ENCODE results near the gene LRRN3. TPM values are rescaled to one million over a fixed set of nuclear protein-coding genes. Genes with fewer than 3 reads are reported as not detected.
A peak's percentile ranks its signal among the peaks of the same experiment; 100 is the strongest.

The LRRN3 gene
- polyA plus RNA-seq, 2 of the 4 experiments (the other 2 are of a cell fraction): 0.05 to 0.06 TPM

DNA sequence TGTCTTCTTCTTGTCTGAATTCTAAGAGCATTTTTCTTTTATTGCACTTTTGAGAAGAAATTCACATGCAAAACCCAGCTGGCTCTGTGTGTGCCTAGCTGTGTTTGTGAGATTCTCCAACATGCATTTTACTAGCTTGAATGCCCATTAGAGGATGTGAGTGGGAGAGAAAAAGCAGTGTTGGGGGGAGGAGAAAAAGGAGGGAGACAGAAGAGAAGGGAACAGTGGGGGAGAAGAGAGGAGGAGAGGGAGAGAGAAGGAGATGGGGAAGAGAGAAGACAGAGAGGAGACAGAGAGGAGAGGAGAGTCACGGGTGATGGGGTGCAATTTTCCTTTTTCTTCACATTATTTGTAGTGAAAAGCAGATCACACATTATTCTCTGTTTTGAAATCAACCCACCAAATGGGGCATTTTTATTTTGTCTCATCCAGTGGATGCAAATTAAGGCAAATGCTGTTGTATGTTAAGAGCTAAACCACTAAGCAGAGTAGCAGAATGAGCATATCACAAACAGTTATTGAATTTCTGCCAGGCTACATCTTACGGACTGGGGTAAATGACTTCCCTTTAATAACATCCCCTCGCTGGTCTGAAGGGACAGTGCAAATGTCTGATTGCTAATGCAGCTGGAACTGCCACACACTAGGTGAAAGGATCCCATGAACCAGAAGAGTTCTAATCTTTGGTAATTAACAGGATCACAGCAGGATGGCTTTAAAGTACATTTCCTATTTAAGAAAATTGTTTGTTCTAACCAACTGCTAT, 849 bp downstream of the LRRN3 start:
- Histone ChIP-seq H3K27ac (no peak overlapping the region), H3K9me3 (no peaks in the 10 kb centered on the region), H3K4me1 (peaks cover 16% of the 10 kb centered on the region; the same call in 2 of the 3 replicates), H3K4me3 (no peak overlapping the region), H3K4me2 (no peak overlapping the region)
- TF ChIP-seq CEBPB (IDR thresholded peaks at IDR 0.05): no peak
- TF ChIP-seq, protein P1, sequence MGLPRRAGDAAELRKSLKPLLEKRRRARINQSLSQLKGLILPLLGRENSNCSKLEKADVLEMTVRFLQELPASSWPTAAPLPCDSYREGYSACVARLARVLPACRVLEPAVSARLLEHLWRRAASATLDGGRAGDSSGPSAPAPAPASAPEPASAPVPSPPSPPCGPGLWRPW (IDR thresholded peaks at IDR 0.05): no peak
- TF ChIP-seq MAZ (IDR thresholded peaks at IDR 0.05; ENCODE audit: borderline replicate concordance, low read depth, low read length): no peak
- no peak for TF ChIP-seq CHD4 (IDR thresholded peaks at IDR 0.05; ENCODE audit: borderline replicate concordance)
- TF ChIP-seq ESRRA (IDR thresholded peaks at IDR 0.05; ENCODE audit: borderline replicate concordance, low read length): no peak
- TF ChIP-seq NR3C1 (IDR thresholded peaks at IDR 0.05): no peak
- TF ChIP-seq POLR2A (IDR thresholded peaks at IDR 0.05; ENCODE audit: low read length): no peak
- FAIRE-seq (no peak), DNase-seq (ENCODE audit: low read depth in 1 of 2, low spot score in 1 of 2) (no peak), ATAC-seq (no peak)
- ChIA-PET CTCF (interaction anchor here (0.6 to 1.2 kb wide), 3 partner anchors 468 to 644 kb away, joined by 3 to 4 read pairs (median 3); no protein-coding TSS in a partner anchor), POLR2A (no interaction called here)
- 79% methylated on average over 3 of the region's 3 CpGs for WGBS (ENCODE audit: missing lambda C conversion rate)

DNA sequence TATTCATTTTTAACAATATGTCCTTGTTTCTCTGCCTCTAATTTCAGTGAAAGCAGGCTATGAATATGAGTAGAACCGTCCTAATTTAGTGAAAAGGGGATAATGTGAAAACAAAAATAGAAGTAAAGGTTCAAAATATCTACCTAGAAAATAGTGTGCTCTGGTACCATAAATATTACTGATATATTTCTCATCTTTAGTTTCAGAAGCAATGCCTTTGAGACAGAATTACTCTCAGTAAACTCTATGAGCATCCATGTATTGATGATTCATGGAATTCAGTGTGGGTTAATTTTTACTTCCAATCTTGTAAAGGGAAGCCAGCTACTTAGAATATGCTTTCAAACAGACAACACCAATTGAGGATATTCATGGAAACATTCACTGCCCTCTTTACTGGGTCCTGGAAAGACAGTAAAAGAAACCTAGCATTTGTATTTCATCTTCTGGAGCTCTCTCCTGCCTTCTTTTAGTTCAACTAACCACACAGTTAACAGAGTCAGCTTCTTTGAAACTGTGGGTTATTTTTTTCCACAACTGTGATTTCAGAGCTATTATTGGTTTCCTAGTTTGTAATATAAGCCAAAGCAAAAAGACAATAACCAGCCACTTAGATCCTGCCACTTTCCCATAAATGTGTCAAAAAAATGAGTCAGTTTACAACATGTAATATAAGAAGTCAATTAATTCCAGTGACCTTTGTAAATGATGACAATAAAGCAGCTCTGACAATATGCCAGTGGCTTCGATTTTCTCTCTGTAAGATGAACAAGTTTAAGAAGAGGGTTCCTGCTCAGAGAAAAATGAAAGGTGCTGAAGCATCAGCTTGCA, 1.7 kb downstream of the LRRN3 start:
- FAIRE-seq (peak; percentile 39), ATAC-seq (no peak), DNase-seq (ENCODE audit: low read depth in 1 of 2, low spot score in 1 of 2) (no peak)
- TF ChIP-seq RCOR1 (IDR thresholded peaks at IDR 0.05; ENCODE audit: low read depth, low read length) (no peak), MAZ (IDR thresholded peaks at IDR 0.05; ENCODE audit: borderline replicate concordance, low read depth, low read length) (no peak), JUNB (IDR thresholded peaks at IDR 0.05) (no peak), MYC (IDR thresholded peaks at IDR 0.05; ENCODE audit: borderline replicate concordance, low read length) (no peak), HOXB5 (CRISPR knock-in tag; IDR thresholded peaks at IDR 0.05) (no peak)
- H3K9me3 ChIP-seq: no peaks in the 10 kb centered on the region
- ChIA-PET CTCF (interaction anchor here (0.8 to 1.1 kb wide), 2 partner anchors 71 to 544 kb away, joined by 3 read pairs; no protein-coding TSS in a partner anchor), POLR2A (no interaction called here)
- peak overlapping the region in 1 of 2 experiments; percentile 36; a peak in 1 of 6 replicates for H3K27ac ChIP-seq
- 49% methylated on average over 2 of the region's 2 CpGs for WGBS (ENCODE audit: missing lambda C conversion rate)
- H3K4me3 ChIP-seq: no peak overlapping the region
- H3K4me2 ChIP-seq: no peak overlapping the region
- peaks cover 18% of the 10 kb centered on the region; the same call in 2 of the 3 replicates for H3K4me1 ChIP-seq

DNA sequence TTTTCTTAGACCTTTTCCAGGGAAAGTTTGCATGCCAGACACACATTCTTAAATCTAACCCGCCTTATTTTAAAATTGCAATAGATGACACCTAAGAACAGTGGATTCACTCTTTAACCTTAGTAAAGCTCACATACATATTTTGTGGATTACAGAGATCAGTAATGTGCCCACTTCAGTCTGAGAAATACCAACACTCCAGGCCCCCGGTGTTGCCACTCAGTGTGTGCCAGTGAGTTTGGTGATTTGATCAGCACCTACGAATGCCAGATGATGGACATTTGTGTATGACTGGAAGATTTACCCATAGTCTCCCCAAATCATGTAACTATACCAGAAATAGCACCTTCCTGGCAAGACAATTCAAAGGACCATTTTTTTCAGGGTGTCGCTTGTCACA, 2.6 kb downstream of the LRRN3 start:
- FAIRE-seq (no peak), DNase-seq (ENCODE audit: low read depth in 1 of 2, low spot score in 1 of 2) (no peak), ATAC-seq (no peak)
- H3K4me1 ChIP-seq: peaks cover 27% of the 10 kb centered on the region; the same call in 2 of the 3 replicates
- ChIA-PET POLR2A (no interaction called here), CTCF (interaction anchor here (1.1 kb wide), 1 partner anchor 545 kb away, joined by 3 read pairs; no protein-coding TSS in a partner anchor)
- H3K9me3 ChIP-seq: no peaks in the 10 kb centered on the region
- no peak overlapping the region for H3K4me2 ChIP-seq
- H3K27ac ChIP-seq: no peak overlapping the region
- no peak overlapping the region for H3K4me3 ChIP-seq
- 89% methylated on average over 4 of the region's 4 CpGs for WGBS (ENCODE audit: missing lambda C conversion rate)
- TF ChIP-seq, protein P2, sequence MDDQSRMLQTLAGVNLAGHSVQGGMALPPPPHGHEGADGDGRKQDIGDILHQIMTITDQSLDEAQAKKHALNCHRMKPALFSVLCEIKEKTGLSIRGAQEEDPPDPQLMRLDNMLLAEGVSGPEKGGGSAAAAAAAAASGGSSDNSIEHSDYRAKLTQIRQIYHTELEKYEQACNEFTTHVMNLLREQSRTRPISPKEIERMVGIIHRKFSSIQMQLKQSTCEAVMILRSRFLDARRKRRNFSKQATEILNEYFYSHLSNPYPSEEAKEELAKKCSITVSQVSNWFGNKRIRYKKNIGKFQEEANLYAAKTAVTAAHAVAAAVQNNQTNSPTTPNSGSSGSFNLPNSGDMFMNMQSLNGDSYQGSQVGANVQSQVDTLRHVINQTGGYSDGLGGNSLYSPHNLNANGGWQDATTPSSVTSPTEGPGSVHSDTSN (IDR thresholded peaks at IDR 0.05): no peak
- TF ChIP-seq TFCP2L1 (CRISPR knock-in tag; IDR thresholded peaks at IDR 0.05) (no peak), NR3C1 (IDR thresholded peaks at IDR 0.05) (no peak), RFX5 (IDR thresholded peaks at IDR 0.05) (no peak), ZFP36 (IDR thresholded peaks at IDR 0.05; ENCODE audit: borderline replicate concordance, partially characterized antibody) (no peak), FOXS1 (CRISPR knock-in tag; IDR thresholded peaks at IDR 0.05) (no peak), RNF2 (IDR thresholded peaks at IDR 0.05; ENCODE audit: borderline replicate concordance, low read depth) (no peak), EHF (CRISPR knock-in tag; IDR thresholded peaks at IDR 0.05) (no peak), BHLHE40 (IDR thresholded peaks at IDR 0.05; ENCODE audit: low read depth, low read length) (no peak), CHD2 (IDR thresholded peaks at IDR 0.05; ENCODE audit: low read length, partially characterized antibody) (no peak), JUN (IDR thresholded peaks at IDR 0.05) (no peak), GATA3 (IDR thresholded peaks at IDR 0.05; ENCODE audit: borderline replicate concordance) (no peak)
- TF ChIP-seq, protein P3, sequence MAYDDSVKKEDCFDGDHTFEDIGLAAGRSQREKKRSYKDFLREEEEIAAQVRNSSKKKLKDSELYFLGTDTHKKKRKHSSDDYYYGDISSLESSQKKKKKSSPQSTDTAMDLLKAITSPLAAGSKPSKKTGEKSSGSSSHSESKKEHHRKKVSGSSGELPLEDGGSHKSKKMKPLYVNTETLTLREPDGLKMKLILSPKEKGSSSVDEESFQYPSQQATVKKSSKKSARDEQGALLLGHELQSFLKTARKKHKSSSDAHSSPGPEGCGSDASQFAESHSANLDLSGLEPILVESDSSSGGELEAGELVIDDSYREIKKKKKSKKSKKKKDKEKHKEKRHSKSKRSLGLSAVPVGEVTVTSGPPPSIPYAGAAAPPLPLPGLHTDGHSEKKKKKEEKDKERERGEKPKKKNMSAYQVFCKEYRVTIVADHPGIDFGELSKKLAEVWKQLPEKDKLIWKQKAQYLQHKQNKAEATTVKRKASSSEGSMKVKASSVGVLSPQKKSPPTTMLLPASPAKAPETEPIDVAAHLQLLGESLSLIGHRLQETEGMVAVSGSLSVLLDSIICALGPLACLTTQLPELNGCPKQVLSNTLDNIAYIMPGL (CRISPR knock-in tag; IDR thresholded peaks at IDR 0.05; ENCODE audit: borderline replicate concordance): no peak
- TF ChIP-seq, protein P4, sequence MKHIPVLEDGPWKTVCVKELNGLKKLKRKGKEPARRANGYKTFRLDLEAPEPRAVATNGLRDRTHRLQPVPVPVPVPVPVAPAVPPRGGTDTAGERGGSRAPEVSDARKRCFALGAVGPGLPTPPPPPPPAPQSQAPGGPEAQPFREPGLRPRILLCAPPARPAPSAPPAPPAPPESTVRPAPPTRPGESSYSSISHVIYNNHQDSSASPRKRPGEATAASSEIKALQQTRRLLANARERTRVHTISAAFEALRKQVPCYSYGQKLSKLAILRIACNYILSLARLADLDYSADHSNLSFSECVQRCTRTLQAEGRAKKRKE (CRISPR knock-in tag; IDR thresholded peaks at IDR 0.05; ENCODE audit: low read depth): no peak
